Measurements from ENCODE around the gene SAMD14. TPM values are rescaled to one million over a fixed set of nuclear protein-coding genes. Genes with fewer than 3 reads are reported as not detected.

Gene SAMD14
- total RNA-seq, 1 donor from 2014 or later, result 27.6 TPM

GRCh38 chr17:50103941-50104340 is 26.0 kb downstream of the SAMD14 start:
- Mint-ChIP-seq H3K27ac (ENCODE audit: unreplicated experiment) (no peak overlapping the region), H3K27me3 (ENCODE audit: low read depth) (no peaks in the 10 kb centered on the region)

GRCh38 chr17:50103252-50103651 is 26.7 kb downstream of the SAMD14 start:
- Mint-ChIP-seq H3K4me3 (ENCODE audit: unreplicated experiment) (no peak overlapping the region), H3K9me3 (ENCODE audit: low read depth) (no peaks in the 10 kb centered on the region), H3K4me1 (ENCODE audit: low read depth) (peaks cover 16% of the 10 kb centered on the region), H3K36me3 (ENCODE audit: low read depth) (peaks cover 10% of the 10 kb centered on the region), H3K27ac (ENCODE audit: unreplicated experiment) (no peak overlapping the region), H3K27me3 (ENCODE audit: low read depth) (no peaks in the 10 kb centered on the region)
- no peak for DNase-seq (ENCODE audit: low spot score)
- TF ChIP-seq CTCF (IDR thresholded peaks at IDR 0.05), result no peak

More at GRCh38 chr17:50103941-50104340, 26.0 kb downstream of the SAMD14 start:
- no peak for DNase-seq (ENCODE audit: low spot score)
- Mint-ChIP-seq H3K36me3 (ENCODE audit: low read depth) (peaks cover 11% of the 10 kb centered on the region), H3K4me3 (ENCODE audit: unreplicated experiment) (no peak overlapping the region), H3K9me3 (ENCODE audit: low read depth) (no peaks in the 10 kb centered on the region), H3K4me1 (ENCODE audit: low read depth) (peaks cover 16% of the 10 kb centered on the region)
- no peak for TF ChIP-seq CTCF (IDR thresholded peaks at IDR 0.05)

GRCh38 chr17:50102164-50102991 is 27.6 kb downstream of the SAMD14 start:
- no peak overlapping the region for H3K4me3 Mint-ChIP-seq (ENCODE audit: unreplicated experiment)
- TF ChIP-seq CTCF (IDR thresholded peaks at IDR 0.05), result no peak
- no peaks in the 10 kb centered on the region for H3K27me3 Mint-ChIP-seq (ENCODE audit: low read depth)
- peaks cover 10% of the 10 kb centered on the region for H3K36me3 Mint-ChIP-seq (ENCODE audit: low read depth)
- DNase-seq (ENCODE audit: low spot score), result no peak
- H3K27ac Mint-ChIP-seq (ENCODE audit: unreplicated experiment), result no peak overlapping the region
- peaks cover 16% of the 10 kb centered on the region for H3K4me1 Mint-ChIP-seq (ENCODE audit: low read depth)
- no peaks in the 10 kb centered on the region for H3K9me3 Mint-ChIP-seq (ENCODE audit: low read depth)

- peaks cover 9% of the 10 kb centered on the region for H3K36me3 Mint-ChIP-seq (ENCODE audit: low read depth)
- H3K27ac Mint-ChIP-seq (ENCODE audit: unreplicated experiment), result no peak overlapping the region
- H3K27me3 Mint-ChIP-seq (ENCODE audit: low read depth), result no peaks in the 10 kb centered on the region
- no peak overlapping the region for H3K4me3 Mint-ChIP-seq (ENCODE audit: unreplicated experiment)
- peaks cover 16% of the 10 kb centered on the region for H3K4me1 Mint-ChIP-seq (ENCODE audit: low read depth)
- no peaks in the 10 kb centered on the region for H3K9me3 Mint-ChIP-seq (ENCODE audit: low read depth)
- DNase-seq (ENCODE audit: low spot score), result no peak
- no peak for TF ChIP-seq CTCF (IDR thresholded peaks at IDR 0.05)
Observed at GRCh38 chr17:50101346-50102163, 28.4 kb downstream of the SAMD14 start.

- H3K4me3 Mint-ChIP-seq (ENCODE audit: unreplicated experiment), result no peak overlapping the region
- DNase-seq (ENCODE audit: low spot score), result no peak
- no peaks in the 10 kb centered on the region for H3K9me3 Mint-ChIP-seq (ENCODE audit: low read depth)
- peaks cover 6% of the 10 kb centered on the region for H3K36me3 Mint-ChIP-seq (ENCODE audit: low read depth)
- H3K4me1 Mint-ChIP-seq (ENCODE audit: low read depth), result peaks cover 22% of the 10 kb centered on the region
- TF ChIP-seq CTCF (IDR thresholded peaks at IDR 0.05), result no peak
- H3K27ac Mint-ChIP-seq (ENCODE audit: unreplicated experiment), result no peak overlapping the region
- H3K27me3 Mint-ChIP-seq (ENCODE audit: low read depth), result no peaks in the 10 kb centered on the region
Observed at GRCh38 chr17:50100921-50101345, 29.0 kb downstream of the SAMD14 start.

Measured in chondrocyte (in vitro differentiated cells).